NOMO-1 (cell line): ENCODE results near the gene APOD.
"Not testable (repeated sequence)": the region's sequence is repeated elsewhere in the genome, so short reads cannot be mapped to it uniquely, and the experiment has no call there.

Experiments used
- DNase-seq, 2 experiments: peaks; one replicate each; lab custom pipeline; 2025; ENCODE audit not compliant: unreplicated experiment in 2 of 2; lab: John Stamatoyannopoulos, UW

The APOD gene

DNA sequence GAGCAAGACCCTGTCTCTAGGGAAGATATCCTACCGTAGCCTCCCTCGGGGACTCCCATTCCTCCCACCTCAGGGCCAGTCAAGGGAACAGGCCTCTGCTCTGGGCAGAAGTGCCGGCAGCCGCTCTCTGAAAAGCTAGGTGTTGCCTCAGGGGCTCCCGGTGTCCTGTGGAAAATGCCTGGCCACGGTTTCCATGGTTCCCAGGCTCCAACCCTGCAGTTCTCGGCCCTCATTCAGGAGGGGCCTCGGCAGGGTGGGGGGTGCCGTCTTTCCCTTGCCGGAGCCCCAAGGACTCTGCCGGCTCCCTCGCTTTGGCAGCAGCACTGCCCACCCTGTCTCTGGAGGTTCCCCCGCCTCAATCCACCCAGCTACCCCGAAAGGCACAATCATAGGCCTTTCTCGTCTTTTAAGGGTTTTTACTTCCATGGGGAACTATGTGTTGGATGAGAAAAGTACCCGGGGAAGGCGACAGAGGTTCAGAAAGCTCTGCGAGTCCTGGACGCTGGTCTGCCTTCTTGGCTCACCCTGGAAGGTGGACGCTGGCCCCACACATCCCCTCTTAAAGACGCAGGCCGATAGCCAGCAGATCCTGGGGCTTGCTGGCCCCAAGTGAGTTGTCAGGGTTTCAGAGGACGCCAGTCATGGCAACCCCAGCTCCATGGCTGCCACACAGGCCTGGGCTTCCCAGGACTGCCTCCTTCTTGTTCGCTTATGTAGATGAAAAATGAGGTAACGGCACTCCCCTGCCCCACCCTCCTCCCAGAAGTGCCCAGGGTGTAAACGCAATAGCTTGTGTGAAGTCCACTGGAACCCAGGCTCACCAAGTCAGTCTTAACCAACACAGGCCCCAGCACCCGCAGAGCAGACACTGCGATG lies 34.3 kb upstream of the APOD start:
- DNase-seq, result not testable (repeated sequence)

DNA sequence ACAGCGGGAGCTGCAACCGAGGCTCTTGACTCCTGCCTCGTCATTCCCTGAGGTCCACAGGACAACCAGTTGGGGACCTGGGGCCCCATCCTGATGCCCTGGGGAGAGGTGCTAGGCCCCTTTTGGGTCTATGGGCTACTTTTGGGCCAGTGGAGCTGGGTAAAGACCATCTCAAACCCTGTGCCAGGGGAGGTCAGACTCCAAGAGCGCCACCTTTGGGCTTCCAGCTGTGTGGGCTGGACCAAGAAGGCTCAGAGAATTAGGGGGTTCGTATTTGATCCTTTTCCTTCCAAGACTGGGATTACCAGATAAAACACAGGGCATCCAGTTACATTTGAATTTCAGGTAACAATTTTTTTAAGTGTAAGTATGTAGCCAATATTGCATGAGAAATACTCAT lies 33.4 kb upstream of the APOD start:
- not testable (repeated sequence) for DNase-seq

- no peak for DNase-seq
Measured at GRCh38 chr3:195616681-195617080, 32.9 kb upstream of the APOD start.

- DNase-seq, result not testable (repeated sequence)
Measured at GRCh38 chr3:195615952-195616537, 32.3 kb upstream of the APOD start.

- not testable (repeated sequence) for DNase-seq
Measured at GRCh38 chr3:195614672-195615504, 31.1 kb upstream of the APOD start.

GRCh38 chr3:195613468-195614069 lies 29.8 kb upstream of the APOD start:
- no peak for DNase-seq

DNA sequence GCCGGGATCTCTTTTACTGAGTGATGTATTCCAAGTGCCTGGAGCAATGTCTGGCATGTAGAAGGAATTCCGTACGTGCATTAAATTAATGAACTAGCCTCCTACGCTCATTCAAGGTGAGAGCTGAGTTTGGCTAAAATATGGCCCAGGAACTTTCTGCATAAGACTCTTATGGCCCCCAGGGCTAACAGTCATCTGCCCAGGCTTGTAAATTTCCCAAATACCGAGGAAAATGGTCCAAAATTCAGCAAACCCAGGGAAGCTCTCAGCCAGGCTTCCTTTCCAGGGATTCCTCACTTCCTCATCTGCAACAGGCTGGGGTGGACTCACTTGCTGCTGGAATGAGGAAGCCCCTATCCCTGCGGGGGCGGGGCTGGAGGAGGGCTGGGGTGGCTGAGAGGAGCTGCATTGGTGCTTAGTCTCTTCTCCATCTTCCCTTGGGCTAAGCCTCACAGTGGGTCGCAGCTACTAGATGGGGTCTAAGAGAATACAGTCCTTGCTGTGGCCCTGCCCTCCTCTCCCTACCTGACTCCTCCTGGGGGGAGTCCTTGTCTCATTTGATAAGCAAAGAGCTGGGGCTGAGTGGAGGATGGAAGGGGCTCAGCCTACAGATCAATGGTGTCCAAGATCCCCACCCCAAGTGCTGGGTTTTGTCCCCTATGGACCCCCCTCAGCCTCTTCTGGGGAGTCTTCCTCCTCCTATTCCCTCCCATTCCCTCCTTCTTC lies 28.5 kb upstream of the APOD start:
- no peak for DNase-seq

GRCh38 chr3:195609229-195609628 lies 25.5 kb upstream of the APOD start:
- DNase-seq, result no peak

DNA sequence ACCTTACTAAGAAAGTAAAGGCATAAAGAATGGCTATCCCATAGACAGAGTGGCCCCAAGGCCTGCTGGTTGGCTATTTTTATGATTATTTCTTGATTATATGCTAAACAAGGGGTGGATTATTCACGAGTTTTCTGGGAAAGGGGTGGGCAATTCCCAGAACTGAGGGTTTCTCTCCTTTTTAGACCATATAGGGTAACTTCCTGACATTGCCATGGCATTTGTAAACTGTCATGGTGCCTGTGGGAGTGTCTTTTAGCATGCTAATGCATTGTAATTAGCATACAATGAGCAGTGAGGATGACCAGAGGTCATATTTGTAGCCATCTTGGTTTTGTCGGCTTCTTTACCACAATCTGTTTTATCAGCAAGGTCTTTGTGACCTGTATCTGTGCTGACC lies 18.0 kb upstream of the APOD start:
- not testable (repeated sequence) for DNase-seq

GRCh38 chr3:195601382-195601781 lies 17.6 kb upstream of the APOD start:
- no peak for DNase-seq

DNA sequence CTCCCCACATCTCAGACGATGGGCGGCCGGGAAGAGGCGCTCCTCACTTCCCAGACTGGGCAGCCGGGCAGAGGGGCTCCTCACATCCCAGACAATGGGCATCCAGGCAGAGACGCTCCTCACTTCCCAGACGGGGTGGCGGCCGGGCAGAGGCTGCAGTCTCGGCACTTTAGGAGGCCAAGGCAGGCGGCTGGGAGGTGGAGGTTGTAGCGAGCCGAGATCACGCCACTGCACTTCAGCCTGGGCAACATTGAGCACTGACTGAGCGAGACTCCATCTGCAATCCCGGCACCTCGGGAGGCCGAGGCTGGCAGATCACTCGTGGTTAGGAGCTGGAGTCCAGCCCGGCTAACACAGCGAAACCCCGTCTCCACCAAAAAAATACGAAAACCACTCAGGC lies 16.2 kb upstream of the APOD start:
- DNase-seq, result not testable (repeated sequence)

GRCh38 chr3:195599516-195599915 lies 15.8 kb upstream of the APOD start:
- DNase-seq, result not testable (repeated sequence)

GRCh38 chr3:195597848-195598247 lies 14.1 kb upstream of the APOD start:
- DNase-seq, result no peak

- no peak for DNase-seq
Measured at GRCh38 chr3:195597229-195597628, 13.5 kb upstream of the APOD start.

DNA sequence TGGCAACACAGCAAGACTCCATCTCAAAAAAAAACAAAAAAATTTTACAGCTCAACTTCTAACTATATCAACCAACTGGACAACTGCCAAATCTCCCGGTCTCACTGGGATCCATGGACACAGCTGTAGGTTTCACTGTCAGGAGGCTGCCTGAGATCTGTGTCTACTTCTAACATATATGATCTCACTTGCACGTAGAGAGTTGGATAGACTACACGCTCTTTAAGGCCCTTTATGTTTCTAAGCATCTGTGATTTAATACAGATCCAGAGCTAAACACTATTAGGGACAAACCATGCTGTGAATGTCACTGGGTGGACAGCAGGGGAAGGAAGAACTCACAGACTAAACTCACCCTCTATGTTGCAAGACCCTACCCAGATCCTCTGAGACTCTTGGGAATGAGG lies 13.0 kb upstream of the APOD start:
- no peak for DNase-seq

- no peak for DNase-seq
Measured at GRCh38 chr3:195595785-195596531, 12.2 kb upstream of the APOD start.

GRCh38 chr3:195591852-195592251 lies 8.1 kb upstream of the APOD start:
- no peak for DNase-seq

- no peak for DNase-seq
Measured at GRCh38 chr3:195591220-195591619, 7.5 kb upstream of the APOD start.

DNA sequence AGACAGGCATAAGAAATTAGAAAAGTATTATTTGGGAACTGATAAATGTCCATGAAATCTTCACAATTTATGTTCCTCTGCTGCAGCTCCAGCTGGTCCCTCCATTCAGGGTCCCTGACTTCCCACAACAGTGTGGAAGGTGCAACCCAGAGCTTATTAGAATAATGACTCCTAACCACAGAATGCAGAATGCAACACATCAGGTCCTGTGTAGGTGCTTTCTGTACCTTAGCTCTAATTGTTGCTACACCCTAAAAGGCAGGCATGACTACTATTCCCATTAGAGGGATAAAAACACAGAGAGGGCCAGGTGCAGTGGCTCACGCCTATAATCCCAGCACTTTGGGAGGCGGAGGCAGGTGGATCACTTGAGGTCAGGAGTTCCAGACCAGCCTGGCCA lies 6.6 kb upstream of the APOD start:
- not testable (repeated sequence) for DNase-seq

GRCh38 chr3:195589796-195590195 lies 6.1 kb upstream of the APOD start:
- DNase-seq, result not testable (repeated sequence)
